Retina (tissue), 1 donor: ENCODE data around the gene SHKBP1.

Experiments
- DNase-seq: peaks from one replicate; pipeline ENCODE4 v3.0.0-alpha.2; 2016

The SHKBP1 gene

GRCh38 chr19:40603389-40604170 lies 26.9 kb downstream of the SHKBP1 start:
- DNase-seq = peak; percentile 89

- DNase-seq = no peak
Measured at GRCh38 chr19:40604171-40604646, 27.5 kb downstream of the SHKBP1 start.

GRCh38 chr19:40604647-40605215 lies 28.1 kb downstream of the SHKBP1 start:
- DNase-seq = no peak

DNA sequence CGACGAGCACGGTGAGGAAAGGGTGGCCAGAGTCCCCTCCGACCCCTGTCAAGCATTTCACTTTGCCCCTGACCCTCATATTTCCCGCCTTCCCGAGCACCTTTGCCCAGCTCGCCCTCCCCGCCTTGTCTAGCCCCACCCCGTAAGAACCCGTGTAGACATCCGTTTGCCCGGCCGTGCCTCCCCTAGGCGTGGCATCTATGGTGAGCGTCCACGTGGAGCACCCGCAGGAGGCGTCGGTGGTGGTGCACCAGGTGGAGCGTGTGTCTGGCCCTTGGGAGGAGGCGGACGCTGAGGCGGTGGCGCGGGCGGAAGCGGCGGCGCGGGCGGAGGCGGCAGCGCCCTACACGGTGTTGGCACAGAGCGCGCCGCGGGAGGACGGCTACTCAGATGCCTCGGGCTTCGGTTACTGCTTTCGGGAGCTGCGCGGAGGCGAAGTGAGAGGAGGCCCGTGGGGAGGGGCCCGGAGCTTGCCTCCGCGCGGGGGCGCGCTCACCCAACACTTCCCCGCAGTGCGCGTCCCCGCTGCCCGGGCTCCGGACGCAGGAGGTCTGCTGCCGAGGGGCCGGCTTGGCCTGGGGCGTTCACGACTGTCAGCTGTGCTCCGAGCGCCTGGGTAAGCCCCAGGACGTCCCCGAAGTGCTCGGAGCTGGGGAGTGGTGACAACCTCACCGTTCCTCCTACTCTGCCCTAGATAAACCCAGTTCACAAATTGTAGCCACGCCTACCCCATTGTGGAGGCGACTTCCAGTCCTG lies 28.7 kb downstream of the SHKBP1 start:
- peak; percentile 75 for DNase-seq

DNA sequence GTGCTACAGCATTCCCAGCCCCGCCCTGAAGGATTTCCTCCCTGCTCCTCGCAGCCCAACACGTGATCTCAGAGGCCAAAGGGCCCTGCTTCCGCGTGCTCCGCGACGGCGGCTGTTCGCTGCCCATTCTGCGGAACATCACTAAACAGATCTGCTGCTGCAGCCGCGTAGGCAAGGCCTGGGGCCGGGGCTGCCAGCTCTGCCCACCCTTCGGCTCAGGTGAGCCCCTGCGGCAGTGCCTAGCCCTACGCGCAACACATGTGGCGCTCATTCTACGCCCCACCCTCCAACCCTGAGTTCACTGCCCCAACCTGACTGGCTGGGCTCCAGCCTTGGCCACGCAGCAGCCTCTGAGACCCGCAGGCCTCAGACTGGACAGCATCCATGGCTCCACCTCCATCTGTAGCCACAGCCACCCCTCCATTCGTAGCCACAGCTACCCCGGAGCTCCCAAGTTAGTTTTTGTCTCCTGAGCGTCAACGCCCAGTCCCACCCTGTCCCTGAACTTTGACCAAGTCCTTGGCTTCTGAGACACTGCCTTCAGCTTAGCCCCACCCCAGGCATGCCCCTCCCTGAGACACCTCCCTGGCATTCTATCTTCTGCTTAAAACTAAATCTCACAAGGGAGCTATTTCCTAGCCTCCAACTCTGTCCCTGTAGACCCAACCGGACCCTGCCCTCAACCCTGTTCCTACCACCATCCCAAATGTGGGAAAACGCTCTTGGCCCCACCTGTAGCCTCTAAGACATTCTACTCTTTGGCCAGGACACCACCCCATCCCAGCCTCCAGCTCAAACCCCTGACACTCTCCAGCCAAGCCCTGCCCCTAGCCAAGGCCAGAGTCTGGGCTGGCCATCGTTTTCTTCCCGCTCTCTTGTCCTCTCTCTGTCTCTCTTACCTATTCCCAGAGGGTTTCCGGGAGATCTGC lies 30.9 kb downstream of the SHKBP1 start:
- no peak for DNase-seq

DNA sequence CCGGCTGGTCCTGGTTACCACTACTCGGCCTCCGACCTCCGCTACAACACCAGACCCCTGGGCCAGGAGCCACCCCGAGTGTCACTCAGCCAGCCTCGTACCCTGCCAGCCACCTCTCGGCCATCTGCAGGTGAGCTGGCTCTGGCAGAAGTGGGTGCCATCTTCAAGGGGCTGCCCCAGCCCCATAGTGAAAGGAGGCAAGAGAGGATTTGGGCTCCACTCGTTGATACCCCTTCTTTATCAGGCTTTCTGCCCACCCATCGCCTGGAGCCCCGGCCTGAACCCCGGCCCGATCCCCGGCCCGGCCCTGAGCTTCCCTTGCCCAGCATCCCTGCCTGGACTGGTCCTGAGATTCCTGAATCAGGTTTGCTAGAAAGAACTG lies 31.6 kb downstream of the SHKBP1 start:
- DNase-seq = no peak

- no peak for DNase-seq
Measured at GRCh38 chr19:40608957-40609356, 32.3 kb downstream of the SHKBP1 start.

DNA sequence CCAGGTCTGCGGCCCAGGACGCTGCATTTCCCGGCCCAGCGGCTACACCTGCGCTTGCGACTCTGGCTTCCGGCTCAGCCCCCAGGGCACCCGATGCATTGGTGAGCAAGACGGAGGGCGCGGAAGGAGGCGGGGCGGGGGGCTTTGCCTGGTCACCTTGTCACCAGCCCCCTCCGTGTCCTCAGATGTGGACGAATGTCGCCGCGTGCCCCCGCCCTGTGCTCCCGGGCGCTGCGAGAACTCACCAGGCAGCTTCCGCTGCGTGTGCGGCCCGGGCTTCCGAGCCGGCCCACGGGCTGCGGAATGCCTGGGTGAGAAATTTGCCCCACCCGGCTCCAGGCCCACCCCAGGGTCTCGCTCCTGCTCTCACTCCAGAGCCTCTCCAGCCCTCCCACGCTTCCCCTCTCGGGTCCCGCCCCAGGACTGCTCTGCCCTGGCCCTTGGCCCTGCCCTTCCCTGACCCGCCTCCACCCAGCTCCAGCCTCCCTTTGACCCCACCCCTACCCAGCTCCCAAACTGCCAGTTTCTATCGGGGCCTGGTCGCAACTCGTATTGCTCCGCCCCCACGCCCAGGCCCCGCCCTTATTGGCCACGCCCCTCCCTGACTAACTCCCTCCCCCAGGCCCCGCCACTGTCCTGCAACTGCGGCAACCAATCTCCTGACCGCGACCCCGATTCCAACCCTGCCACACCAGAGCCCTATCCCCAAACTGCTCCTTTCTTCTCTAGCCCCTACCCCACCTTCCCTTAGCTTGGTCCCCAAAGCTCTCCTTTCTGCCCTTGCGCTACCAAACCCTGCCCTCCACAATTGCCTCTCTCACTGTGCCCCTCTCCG lies 33.1 kb downstream of the SHKBP1 start:
- peak; percentile 67 for DNase-seq

GRCh38 chr19:40610396-40611064 lies 33.9 kb downstream of the SHKBP1 start:
- DNase-seq = no peak

- DNase-seq = no peak
Measured at GRCh38 chr19:40611096-40611495, 34.4 kb downstream of the SHKBP1 start.

DNA sequence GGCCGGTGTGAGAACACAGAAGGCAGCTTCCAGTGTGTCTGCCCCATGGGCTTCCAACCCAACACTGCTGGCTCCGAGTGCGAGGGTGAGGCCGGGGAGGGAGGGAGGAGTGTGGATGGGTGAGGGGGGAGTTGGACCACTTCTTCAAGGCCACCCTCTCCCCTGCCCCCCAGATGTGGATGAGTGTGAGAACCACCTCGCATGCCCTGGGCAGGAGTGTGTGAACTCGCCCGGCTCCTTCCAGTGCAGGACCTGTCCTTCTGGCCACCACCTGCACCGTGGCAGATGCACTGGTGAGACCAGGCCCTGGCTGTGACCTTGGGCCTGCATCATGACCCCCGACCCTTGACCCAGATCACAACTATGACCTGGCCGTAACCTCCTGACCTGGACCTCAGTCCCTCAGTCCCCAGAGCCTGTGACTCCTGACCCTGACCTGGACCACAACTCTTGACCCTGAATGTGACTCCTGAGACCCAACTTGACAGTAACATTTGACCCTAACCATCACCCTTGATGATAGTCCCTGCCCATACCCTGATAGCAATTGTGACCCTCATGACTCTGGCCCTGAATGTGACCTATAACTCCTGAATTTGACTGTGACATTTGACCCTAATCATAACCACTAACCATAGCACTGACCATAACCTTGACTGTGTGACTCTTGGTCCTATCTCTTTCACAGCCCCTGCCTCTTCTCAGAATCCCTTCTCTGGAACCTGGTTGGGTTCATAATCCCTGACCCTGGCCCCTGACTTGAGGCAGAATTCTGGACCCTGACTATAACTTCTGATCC lies 35.4 kb downstream of the SHKBP1 start:
- DNase-seq = no peak

- DNase-seq = peak; percentile 32
Measured at GRCh38 chr19:40612831-40613689, 36.4 kb downstream of the SHKBP1 start.

GRCh38 chr19:40613690-40614621 lies 37.3 kb downstream of the SHKBP1 start:
- peak; percentile 64 for DNase-seq

DNA sequence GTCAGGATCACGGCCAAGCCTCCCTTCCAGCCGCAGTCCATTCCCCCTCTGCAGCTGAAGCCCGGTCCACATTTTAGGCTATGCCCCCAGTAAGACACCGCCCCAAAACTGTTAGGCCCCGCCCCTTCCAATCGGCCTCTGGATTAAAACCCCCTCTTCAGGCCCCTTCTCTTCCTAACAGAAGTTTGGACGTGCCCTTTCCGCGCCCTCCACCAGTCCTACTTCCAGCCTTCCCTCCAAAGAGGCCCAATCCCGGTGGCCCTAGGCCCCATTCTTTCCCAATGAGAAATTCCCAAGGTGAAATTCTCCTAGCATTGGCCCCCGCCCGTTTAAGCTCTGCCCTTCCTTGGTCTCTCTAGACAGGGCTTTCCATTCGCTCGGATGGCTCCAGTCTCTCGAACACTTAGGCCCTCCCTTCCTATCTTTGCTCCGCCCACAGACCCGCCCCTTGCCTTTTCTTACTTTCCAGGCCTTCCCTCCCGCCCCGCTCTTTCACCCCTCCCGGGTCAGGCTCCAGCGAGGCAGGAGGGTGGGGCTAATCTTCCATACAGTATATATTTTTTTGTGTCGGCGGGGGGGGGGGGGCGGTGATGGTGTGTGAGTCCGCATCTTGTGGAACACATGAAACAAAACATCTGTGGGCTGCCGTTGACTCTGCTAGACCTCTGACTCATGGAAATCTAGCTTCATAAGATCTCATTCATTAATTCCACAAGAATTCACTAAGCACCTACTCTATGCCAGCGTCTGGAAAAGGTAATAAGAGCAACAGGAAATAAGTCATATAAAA lies 38.1 kb downstream of the SHKBP1 start:
- peak; percentile 58 for DNase-seq

GRCh38 chr19:40616178-40616577 lies 39.5 kb downstream of the SHKBP1 start:
- DNase-seq = no peak

GRCh38 chr19:40616941-40617340 lies 40.3 kb downstream of the SHKBP1 start:
- no peak for DNase-seq

DNA sequence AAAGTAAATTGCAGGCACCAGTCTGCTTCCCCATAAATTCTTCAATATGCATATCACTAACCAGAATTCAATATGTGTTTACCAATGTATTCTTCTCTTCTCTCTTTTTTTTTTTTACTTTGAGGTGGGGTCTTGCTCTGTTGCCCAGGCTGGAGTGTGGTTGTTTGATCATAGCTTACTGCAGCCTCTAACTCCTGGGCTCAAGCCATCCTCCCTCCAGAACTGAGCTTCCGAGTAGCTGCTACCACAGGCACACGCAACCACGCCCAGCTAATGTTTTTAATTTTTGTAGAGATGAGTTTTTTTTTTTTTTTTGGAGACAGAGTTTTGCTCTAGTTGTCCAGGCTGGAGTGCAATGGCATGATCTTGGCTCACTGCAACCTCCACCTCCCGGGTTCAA lies 41.3 kb downstream of the SHKBP1 start:
- no peak for DNase-seq
